ENCODE results near the gene MLF2.

MLF2 gene

DNA sequence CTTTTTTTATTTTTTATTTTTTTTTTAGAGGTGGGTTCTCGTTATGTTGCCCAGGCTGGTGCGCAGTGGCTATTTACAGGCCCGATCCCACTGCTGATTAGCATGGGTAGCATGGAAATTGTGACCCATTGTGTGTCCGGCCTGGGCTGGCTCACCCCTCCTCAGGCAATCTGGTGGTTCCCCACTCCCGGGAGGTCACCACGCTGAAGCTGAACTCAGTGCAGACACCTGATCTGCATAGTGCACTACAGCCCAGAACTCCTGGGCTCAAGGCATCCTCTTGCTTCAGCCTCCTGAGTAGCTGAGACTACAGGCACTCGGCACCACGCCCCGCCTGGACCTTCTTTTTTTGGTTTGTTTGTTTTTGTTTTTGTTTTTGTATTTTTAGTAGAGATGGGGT is 30.9 kb upstream of the MLF2 start:
- no peak overlapping the region for H3K27ac Mint-ChIP-seq
- no peak for DNase-seq
- H3K4me3 Mint-ChIP-seq = no peak overlapping the region
- H3K27me3 Mint-ChIP-seq = peaks cover 17 to 29% of the 10 kb centered on the region in 2 donors
- H3K9me3 Mint-ChIP-seq = no peaks in the 10 kb centered on the region
- ATAC-seq (replicated peaks) = no peak
- H3K4me1 Mint-ChIP-seq = peaks cover 39 to 45% of the 10 kb centered on the region in 2 donors
- no peaks in the 10 kb centered on the region for H3K36me3 Mint-ChIP-seq

DNA sequence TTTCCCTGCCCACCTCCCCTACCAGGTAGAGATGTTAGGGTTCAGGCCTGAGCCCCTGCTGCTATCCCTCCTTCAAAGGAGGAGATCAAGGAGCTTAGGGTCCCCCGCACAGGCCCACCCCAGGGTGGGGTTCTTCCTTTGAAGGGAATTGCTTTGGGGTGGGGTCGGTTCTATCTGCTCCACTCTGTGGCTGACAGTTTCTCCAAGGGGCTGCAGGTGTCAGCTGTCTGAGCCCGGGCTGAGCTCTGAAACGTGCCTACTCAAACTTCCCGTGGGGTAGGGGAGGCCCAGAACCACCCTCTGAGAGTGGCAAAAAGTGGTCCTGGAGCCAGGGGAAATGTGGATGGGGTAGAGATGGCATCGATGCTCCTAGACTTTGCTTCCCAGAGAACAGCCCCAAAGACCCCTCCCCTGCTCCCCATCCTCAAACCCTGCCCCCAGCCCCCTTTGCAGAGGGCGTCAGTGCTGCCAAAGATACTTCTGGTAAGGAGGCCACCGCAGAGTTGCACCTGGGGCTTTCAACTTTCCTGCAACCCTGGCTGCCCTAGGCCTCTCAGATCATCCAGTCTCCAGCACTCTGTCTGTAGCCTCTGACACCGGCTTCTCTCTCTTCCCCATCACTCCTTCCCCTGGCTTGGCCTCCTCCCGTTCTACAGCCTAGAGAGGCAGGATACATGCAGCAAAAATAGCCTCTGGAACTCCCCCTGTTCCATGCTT is 30.1 kb upstream of the MLF2 start:
- H3K4me3 Mint-ChIP-seq = no peak overlapping the region
- ATAC-seq (replicated peaks) (no peak), DNase-seq (no peak)
- peaks cover 20 to 30% of the 10 kb centered on the region in 2 donors for H3K27me3 Mint-ChIP-seq
- H3K36me3 Mint-ChIP-seq = no peaks in the 10 kb centered on the region
- no peak overlapping the region for H3K27ac Mint-ChIP-seq
- H3K4me1 Mint-ChIP-seq = peaks cover 45 to 53% of the 10 kb centered on the region in 2 donors
- H3K9me3 Mint-ChIP-seq = no peaks in the 10 kb centered on the region

DNA sequence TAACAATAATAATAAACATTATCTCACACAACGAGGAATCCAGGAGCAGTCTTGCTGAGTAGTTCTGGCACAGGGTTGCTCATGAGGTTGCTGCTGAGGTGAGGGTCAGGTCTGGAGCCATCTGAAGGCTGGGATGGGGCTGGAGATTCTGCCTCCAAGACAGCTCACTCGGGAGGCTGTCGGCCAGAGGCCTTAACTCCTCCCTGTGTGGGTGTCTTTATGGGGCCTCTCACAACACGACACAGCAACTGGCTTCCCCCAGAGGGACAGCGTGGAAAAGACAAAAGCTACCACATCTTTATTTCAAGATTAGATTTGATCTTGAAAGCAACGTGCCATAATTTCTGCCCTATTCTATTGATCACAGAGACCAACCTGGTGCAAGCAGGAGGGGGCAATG is 29.2 kb upstream of the MLF2 start:
- Mint-ChIP-seq H3K4me1 (peaks cover 46 to 57% of the 10 kb centered on the region in 2 donors), H3K27ac (no peak overlapping the region), H3K27me3 (peaks cover 29 to 39% of the 10 kb centered on the region in 2 donors), H3K4me3 (no peak overlapping the region), H3K9me3 (no peaks in the 10 kb centered on the region), H3K36me3 (no peaks in the 10 kb centered on the region)
- no peak for ATAC-seq (replicated peaks)
- no peak for DNase-seq

DNA sequence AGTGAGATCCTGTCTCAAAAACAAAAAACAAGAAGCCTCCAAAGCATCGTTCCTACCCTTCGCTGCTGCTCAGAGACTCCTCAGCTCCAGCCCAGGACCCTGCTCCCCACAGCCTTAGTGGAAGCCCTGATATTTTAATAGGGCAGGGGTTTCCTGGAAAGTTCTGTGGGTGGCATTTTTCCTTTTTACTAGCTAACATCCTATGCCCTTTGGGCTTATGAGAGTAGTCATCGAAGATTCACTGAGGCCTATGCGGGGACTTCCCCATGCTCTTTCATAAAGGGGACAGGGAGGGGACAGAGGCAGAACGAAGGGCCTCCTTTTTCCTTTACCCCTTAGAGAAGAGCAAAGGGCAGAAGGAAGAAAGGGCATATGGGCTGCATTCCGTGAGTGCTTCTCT is 27.6 kb upstream of the MLF2 start:
- Mint-ChIP-seq H3K4me1 (peaks cover 37 to 68% of the 10 kb centered on the region in 2 donors), H3K27me3 (peaks cover 33 to 44% of the 10 kb centered on the region in 2 donors), H3K36me3 (peaks cover 0 to 2% of the 10 kb centered on the region in 2 donors), H3K9me3 (no peaks in the 10 kb centered on the region), H3K27ac (no peak overlapping the region), H3K4me3 (peak overlapping the region; percentile 27)
- DNase-seq = peak; percentile 44
- ATAC-seq (replicated peaks) = peak; percentile 77 to 78

DNA sequence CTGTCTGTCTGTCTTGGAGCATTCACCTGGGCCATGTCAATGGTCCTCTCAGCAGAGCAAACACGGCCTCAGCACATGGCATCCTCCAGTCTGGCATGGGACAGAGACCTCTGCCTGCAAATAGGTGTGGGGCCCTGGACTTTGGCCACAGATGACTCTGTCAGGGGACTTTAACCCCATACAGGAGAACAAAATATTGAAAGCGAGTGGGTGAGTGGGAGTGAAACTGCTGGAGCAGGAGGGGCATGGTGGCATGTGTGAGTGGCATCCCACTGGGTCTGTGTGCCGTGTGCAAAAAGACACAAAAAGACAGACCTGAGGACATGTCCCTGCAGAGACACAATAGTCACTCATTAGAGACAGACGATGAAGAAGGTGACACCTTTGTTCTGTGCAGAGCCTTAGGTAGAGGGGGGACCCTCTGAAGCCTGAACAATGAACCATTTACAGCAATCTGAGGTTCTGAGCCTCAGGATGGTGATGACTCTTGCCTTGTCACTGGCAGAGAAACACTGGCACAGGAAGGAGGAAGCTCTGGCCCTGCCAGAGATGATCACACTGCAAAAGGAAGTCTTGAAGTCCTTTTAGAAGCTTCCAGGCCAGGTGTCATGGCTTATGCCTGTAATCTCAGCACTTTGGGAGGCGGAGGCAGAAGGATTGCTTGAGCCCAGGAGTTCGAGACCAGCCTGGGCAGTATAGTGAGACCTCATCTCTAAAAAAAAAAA is 26.9 kb upstream of the MLF2 start:
- peaks cover 0 to 2% of the 10 kb centered on the region in 2 donors for H3K36me3 Mint-ChIP-seq
- ATAC-seq (replicated peaks) (peak in 1 of 2 donors; percentile 11), DNase-seq (no peak)
- H3K4me1 Mint-ChIP-seq = peaks cover 37 to 73% of the 10 kb centered on the region in 2 donors
- no peak overlapping the region for H3K27ac Mint-ChIP-seq
- H3K9me3 Mint-ChIP-seq = no peaks in the 10 kb centered on the region
- H3K4me3 Mint-ChIP-seq = no peak overlapping the region
- peaks cover 40 to 51% of the 10 kb centered on the region in 2 donors for H3K27me3 Mint-ChIP-seq

DNA sequence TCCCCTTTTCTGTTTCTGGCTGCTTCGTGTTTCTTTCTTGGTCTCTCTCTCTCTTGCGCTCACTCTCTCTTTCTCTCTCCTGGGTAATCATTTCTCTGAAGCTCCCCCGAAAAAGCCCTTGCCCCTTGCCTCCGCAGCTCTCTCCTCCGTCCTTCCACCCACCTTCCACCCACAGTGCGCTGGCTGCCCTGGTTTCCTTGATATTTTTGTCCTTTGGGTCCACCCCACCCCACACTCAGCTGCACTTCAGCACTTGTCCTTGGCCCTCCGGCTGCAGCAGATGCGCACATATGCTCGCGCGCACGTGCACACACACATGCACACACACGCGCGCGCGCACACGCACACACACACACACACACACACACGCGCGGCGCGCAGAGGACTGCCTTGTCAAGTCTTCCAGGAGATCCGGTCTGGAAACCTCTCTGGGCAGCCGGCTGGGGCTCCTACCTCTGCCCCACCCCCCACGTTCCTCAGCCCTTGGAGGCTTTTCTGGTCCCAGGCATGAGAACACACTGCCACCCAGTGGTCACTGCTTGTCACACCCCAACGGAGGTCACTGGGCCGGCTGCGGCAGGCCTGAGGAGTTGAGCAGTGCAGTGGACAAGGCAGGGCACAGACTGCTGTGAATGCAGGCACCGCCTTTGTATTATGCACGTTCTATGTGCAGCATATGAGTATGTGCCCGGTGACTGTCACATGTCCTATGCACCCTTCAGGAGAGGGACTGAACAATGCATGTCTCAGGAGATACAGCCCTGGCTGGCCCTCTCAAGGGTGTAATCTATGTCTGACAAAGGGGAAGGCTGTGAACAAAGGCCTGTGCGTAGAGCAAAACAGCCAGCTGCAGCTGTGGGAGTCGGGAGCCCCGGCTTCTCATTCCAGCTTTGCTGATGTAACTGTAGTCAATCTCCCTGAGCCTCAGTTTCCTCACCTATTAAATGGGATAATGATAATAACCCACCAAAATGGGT is 25.9 kb upstream of the MLF2 start:
- ATAC-seq (replicated peaks) (peak; percentile 82 to 86), DNase-seq (peak; percentile 80)
- H3K36me3 Mint-ChIP-seq = peaks cover 0 to 2% of the 10 kb centered on the region in 2 donors
- peak overlapping the region; percentile 10 for H3K27ac Mint-ChIP-seq
- H3K4me1 Mint-ChIP-seq = peaks cover 32 to 67% of the 10 kb centered on the region in 2 donors
- peaks cover 49 to 56% of the 10 kb centered on the region in 2 donors for H3K27me3 Mint-ChIP-seq
- no peaks in the 10 kb centered on the region for H3K9me3 Mint-ChIP-seq
- peak overlapping the region; percentile 83 to 84 for H3K4me3 Mint-ChIP-seq

DNA sequence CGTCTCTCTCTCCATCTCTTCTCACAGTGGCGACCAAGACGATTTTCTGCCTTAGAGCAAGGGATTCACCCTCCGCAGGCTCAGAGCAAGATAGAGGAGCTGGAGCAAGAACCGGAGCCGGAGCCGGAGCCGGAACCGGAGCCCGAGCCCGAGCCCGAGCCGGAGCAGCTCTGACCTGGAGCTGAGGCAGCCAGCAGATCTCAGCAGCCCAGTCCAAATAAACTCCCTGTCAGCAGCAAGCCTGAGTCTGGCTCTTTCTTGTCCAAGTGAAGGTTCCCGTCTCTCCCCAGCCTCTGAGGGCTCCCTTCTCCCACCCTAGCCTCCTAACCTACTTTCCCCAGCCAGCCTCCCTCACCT is 25.3 kb upstream of the MLF2 start:
- H3K36me3 Mint-ChIP-seq = peaks cover 0 to 2% of the 10 kb centered on the region in 2 donors
- H3K4me3 Mint-ChIP-seq = peak overlapping the region; percentile 83 to 84
- ATAC-seq (replicated peaks) (no peak), DNase-seq (no peak)
- H3K27me3 Mint-ChIP-seq = peaks cover 49 to 56% of the 10 kb centered on the region in 2 donors
- no peak overlapping the region for H3K27ac Mint-ChIP-seq
- peaks cover 30 to 64% of the 10 kb centered on the region in 2 donors for H3K4me1 Mint-ChIP-seq
- no peaks in the 10 kb centered on the region for H3K9me3 Mint-ChIP-seq

DNA sequence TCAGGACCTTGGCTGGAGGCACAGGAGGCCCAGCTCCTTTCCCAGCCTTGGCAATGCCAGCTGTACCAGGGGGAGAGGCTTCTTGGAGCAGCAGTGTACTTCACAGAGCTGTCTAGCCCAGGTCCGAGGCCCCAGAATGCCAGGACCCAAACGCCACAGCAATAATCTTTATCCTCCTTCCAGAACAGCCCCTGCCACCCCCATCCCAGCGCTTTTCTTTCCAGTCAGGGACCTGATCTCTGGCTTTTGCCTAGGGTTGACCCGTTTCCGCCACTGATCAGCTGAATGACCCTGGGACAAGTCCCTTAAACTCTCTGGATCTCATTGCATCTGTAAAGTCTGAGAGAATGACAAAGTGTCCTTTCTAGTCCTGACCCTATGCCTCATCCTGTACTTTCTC is 24.4 kb upstream of the MLF2 start:
- no peaks in the 10 kb centered on the region for H3K9me3 Mint-ChIP-seq
- peaks cover 50 to 59% of the 10 kb centered on the region in 2 donors for H3K27me3 Mint-ChIP-seq
- H3K4me3 Mint-ChIP-seq = no peak overlapping the region
- H3K36me3 Mint-ChIP-seq = peaks cover 0 to 2% of the 10 kb centered on the region in 2 donors
- ATAC-seq (replicated peaks) (no peak), DNase-seq (no peak)
- no peak overlapping the region for H3K27ac Mint-ChIP-seq
- H3K4me1 Mint-ChIP-seq = peaks cover 32 to 68% of the 10 kb centered on the region in 2 donors

DNA sequence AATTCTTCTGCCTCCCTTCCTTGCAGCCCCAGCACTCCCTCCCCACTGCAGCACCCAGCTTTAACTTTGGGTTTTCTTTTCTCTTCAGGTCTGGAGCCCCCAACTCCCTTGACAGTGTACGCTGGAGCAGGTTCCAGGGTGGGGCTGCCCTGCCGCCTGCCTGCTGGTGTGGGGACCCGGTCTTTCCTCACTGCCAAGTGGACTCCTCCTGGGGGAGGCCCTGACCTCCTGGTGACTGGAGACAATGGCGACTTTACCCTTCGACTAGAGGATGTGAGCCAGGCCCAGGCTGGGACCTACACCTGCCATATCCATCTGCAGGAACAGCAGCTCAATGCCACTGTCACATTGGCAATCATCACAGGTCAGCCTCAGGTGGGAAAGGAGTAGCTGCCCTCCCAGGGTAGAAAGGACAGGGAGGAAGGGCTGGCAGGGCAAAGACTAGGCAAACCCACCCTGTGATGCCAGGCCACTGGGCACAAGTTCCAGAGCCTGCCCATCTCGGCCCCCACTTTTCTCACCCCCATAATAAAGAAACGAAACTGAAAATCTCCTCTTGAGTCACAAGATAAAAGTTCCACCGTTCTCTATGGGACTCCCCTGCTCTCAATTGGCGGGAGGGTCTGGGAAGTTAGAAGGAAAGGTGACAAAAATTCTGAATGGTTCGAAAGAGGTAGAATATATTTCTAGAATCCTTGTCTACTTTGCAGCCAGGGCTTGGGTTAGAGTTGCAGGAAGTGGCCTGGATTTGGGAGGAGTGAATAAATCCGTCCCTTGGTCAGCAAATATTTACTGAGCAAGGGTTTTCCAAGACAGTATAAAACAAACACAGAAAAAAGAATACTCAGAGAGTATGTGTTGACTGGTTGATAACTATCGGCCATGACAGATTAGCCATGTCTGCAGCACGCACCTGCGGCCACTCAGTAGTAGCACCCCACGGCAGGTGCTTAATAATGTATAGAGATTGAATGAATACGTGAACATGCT is 22.5 kb upstream of the MLF2 start:
- Mint-ChIP-seq H3K4me3 (no peak overlapping the region), H3K27me3 (peaks cover 63 to 75% of the 10 kb centered on the region in 2 donors), H3K4me1 (peaks cover 40 to 80% of the 10 kb centered on the region in 2 donors), H3K9me3 (no peaks in the 10 kb centered on the region), H3K27ac (no peak overlapping the region), H3K36me3 (peaks cover 0 to 2% of the 10 kb centered on the region in 2 donors)
- no peak for ATAC-seq (replicated peaks)
- DNase-seq = no peak

DNA sequence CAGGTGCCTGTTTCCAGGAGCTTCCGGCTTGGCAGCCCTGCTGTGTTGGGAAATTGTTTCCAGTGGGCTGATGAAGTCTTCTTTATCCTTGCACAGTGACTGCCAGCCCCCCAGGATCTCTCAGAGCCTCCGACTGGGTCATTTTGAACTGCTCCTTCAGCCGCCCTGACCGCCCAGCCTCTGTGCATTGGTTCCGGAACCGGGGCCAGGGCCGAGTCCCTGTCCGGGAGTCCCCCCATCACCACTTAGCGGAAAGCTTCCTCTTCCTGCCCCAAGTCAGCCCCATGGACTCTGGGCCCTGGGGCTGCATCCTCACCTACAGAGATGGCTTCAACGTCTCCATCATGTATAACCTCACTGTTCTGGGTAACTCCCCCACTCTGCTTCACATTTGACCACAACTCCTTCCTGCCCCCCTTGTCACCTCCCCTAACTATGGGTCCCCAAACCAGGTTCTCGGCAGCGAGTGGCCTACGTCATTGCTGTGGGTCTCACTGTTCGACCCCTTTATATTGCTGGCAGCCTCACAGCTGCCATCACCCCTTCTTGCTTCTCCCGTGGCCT is 21.6 kb upstream of the MLF2 start:
- Mint-ChIP-seq H3K27ac (no peak overlapping the region), H3K27me3 (peaks cover 72 to 84% of the 10 kb centered on the region in 2 donors), H3K36me3 (peaks cover 0 to 2% of the 10 kb centered on the region in 2 donors), H3K4me1 (peaks cover 33 to 71% of the 10 kb centered on the region in 2 donors), H3K9me3 (no peaks in the 10 kb centered on the region), H3K4me3 (no peak overlapping the region)
- ATAC-seq (replicated peaks) = no peak
- no peak for DNase-seq

DNA sequence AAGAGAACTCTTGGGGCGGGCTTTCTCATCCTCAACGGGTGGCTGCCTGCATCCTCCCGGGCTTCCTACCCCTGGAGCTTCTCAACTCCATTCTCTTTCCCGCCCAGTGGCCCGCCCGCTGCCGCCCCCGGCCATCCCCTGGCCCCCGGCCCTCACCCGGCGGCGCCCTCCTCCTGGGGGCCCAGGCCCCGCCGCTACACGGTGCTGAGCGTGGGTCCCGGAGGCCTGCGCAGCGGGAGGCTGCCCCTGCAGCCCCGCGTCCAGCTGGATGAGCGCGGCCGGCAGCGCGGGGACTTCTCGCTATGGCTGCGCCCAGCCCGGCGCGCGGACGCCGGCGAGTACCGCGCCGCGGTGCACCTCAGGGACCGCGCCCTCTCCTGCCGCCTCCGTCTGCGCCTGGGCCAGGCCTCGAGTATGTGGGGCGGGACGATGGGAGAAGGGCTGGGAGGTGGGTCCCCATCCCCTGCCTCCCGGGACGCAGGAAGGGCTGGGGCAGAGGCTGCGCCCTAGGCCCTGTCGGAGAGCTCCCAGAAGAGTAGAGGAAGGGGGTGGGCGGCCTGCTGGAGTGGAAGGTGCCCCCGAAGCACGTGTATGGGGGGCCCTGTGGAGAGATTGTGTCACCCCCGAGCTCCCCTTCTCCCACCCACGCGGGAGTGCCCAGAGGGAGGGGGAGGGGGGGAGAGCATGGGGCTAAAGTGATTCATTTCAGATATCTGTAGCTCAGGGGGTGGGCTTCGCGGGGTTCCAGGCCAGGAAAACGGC is 20.8 kb upstream of the MLF2 start:
- no peaks in the 10 kb centered on the region for H3K9me3 Mint-ChIP-seq
- ATAC-seq (replicated peaks) = peak in 1 of 2 donors; percentile 12
- no peak for DNase-seq
- H3K4me1 Mint-ChIP-seq = peaks cover 28 to 63% of the 10 kb centered on the region in 2 donors
- H3K27me3 Mint-ChIP-seq = peaks cover 79 to 92% of the 10 kb centered on the region in 2 donors
- H3K36me3 Mint-ChIP-seq = peaks cover 0 to 3% of the 10 kb centered on the region in 2 donors
- H3K4me3 Mint-ChIP-seq = peak overlapping the region in 1 of 2 donors; percentile 26
- no peak overlapping the region for H3K27ac Mint-ChIP-seq

Measured in stimulated activated naive B cell treated with anti-CD40 and anti-IgM and Interleukin-4, amounts not matched to agents 10 μg/mL and 1 μg/mL and 100 μg/mL, for 72 hours (primary cell).